ENCODE measurements around the gene PLEKHH1.

DNA sequence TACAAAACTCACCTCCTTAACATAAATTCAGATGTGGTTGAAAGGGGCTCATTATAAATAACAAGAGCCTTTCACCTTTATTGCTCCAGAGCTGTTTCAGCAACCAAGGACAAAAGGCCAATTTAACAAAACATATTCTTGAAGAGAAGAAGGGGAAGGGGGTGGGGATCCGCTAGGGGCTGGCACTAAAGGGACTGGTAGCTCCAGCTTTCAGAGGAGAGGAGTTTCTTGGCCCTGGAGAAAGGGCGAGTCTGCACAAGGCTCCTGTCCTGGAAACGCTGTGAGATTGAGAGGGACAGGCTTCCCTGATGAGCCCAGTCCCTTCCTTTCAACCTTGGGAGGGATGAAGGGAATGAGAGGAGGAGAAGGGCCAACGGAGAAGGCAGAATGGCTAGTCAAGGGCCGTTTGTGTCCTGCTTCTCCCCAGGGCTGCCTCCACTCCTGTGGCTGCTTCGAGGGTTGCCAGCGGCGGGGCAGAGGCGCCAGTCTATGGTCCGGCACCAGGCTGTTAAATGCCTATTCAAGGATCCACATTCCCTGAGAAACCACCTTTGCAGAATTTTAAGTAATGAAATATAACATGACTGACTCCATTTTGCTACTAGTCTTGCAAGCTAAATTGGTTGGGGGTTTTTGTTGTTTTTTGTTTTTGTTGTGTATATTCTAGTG, 76.7 kb downstream of the PLEKHH1 start:
- TF ChIP-seq CTCF (conservative IDR thresholded peaks at IDR 0.05) (no peak), ZFX (IDR thresholded peaks at IDR 0.05) (no peak)
